ENCODE data around the gene TMEM25.

DNA sequence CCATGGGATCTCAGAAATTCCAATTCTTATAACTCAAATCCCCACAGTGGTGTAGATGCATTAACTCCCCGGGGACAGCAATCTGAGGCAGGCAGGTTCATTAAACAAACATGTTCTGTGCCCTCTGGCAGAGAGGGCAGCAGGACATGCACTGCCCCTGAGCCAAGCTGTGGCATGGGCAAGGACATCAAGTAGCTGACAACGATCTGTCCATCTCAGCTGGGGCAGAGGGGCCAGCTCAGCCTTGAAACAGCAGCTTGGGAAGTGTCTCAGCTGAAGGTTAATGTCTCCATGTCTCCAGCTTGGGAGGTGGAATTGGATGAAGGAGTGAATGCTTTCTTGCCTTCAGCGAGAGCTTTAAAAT is 13.6 kb downstream of the TMEM25 start:
- TF ChIP-seq, protein P1, sequence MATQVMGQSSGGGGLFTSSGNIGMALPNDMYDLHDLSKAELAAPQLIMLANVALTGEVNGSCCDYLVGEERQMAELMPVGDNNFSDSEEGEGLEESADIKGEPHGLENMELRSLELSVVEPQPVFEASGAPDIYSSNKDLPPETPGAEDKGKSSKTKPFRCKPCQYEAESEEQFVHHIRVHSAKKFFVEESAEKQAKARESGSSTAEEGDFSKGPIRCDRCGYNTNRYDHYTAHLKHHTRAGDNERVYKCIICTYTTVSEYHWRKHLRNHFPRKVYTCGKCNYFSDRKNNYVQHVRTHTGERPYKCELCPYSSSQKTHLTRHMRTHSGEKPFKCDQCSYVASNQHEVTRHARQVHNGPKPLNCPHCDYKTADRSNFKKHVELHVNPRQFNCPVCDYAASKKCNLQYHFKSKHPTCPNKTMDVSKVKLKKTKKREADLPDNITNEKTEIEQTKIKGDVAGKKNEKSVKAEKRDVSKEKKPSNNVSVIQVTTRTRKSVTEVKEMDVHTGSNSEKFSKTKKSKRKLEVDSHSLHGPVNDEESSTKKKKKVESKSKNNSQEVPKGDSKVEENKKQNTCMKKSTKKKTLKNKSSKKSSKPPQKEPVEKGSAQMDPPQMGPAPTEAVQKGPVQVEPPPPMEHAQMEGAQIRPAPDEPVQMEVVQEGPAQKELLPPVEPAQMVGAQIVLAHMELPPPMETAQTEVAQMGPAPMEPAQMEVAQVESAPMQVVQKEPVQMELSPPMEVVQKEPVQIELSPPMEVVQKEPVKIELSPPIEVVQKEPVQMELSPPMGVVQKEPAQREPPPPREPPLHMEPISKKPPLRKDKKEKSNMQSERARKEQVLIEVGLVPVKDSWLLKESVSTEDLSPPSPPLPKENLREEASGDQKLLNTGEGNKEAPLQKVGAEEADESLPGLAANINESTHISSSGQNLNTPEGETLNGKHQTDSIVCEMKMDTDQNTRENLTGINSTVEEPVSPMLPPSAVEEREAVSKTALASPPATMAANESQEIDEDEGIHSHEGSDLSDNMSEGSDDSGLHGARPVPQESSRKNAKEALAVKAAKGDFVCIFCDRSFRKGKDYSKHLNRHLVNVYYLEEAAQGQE (IDR thresholded peaks at IDR 0.05; ENCODE audit: low read depth), result no peak
- no peak for TF ChIP-seq FOXM1 (IDR thresholded peaks at IDR 0.05; ENCODE audit: borderline replicate concordance, low read depth)
- no peak for TF ChIP-seq NFIC (IDR thresholded peaks at IDR 0.05)
- TF ChIP-seq TEAD4 (IDR thresholded peaks at IDR 0.05), result no peak
- no peak for TF ChIP-seq YY1 (IDR thresholded peaks at IDR 0.05; ENCODE audit: low read depth)
- TF ChIP-seq, protein P2, sequence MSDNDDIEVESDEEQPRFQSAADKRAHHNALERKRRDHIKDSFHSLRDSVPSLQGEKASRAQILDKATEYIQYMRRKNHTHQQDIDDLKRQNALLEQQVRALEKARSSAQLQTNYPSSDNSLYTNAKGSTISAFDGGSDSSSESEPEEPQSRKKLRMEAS (IDR thresholded peaks at IDR 0.05), result no peak
- no peak for TF ChIP-seq ZBTB7A (IDR thresholded peaks at IDR 0.05; ENCODE audit: low read depth)
